Gastroesophageal sphincter (tissue), 4 donors: ENCODE measurements around the gene TGFBR3. TPM values are rescaled to one million over a fixed set of nuclear protein-coding genes. Genes with fewer than 3 reads are reported as not detected.

Source experiments
- ATAC-seq: fragments of 150-250 bp; one replicate; pipeline ENCODE4 v1.9.1; 2016; ENCODE audit warnings: mild to moderate bottlenecking, moderate library complexity
- H3K27ac ChIP-seq, 4 donors: fragments of 200-600 bp; sonication (generic) in 3 of 4; 1 replicate in 3 of 4; 2 replicates in 1 of 4; pipeline ENCODE4 v1.5.1; 2016 to 2019
- H3K27me3 ChIP-seq: fragments of 200-600 bp; sonication (generic); one replicate; pipeline ENCODE4 v1.5.1; 2019
- H3K36me3 ChIP-seq, 2 donors: fragments of 200-600 bp; sonication (generic); one replicate each; pipeline ENCODE4 v1.5.1; 2019; ENCODE audit warnings: control low read depth in 1 of 2
- H3K4me1 ChIP-seq, 3 donors: fragments of 200-600 bp; sonication (generic); 1 replicate in 2 of 3; 2 replicates in 1 of 3; pipeline ENCODE4 v1.5.1; 2016 to 2019; ENCODE audit warnings: control low read depth in 2 of 3
- H3K4me3 ChIP-seq, 2 donors: fragments of 200-600 bp; sonication (generic); one replicate each; pipeline ENCODE4 v1.5.1; 2019; ENCODE audit warnings: mild to moderate bottlenecking in 1 of 2, moderate library complexity in 1 of 2
- H3K9me3 ChIP-seq, 3 donors: fragments of 200-600 bp; sonication (generic); one replicate each; pipeline ENCODE4 v1.5.1; 2017 to 2019; ENCODE audit warnings: control low read depth in 2 of 3
- EP300 ChIP-seq: sonication (generic); formaldehyde crosslinking; IDR thresholded peaks from one replicate; pipeline ENCODE4 v1.6.1; 2017; ENCODE audit warnings: antibody characterized with exemption, mild to moderate bottlenecking
- POLR2A ChIP-seq, 2 donors: fragments of 450-650 bp; IDR thresholded peaks; one replicate each; pipeline ENCODE4 v1.6.1; 2017; ENCODE audit warnings: antibody characterized with exemption in 2 of 2, mild to moderate bottlenecking in 2 of 2, moderate library complexity in 1 of 2
- POLR2AphosphoS5 ChIP-seq: sonication (generic); formaldehyde crosslinking; IDR thresholded peaks from one replicate; pipeline ENCODE4 v1.6.1; 2017; ENCODE audit warnings: antibody characterized with exemption
- WGBS, 2 donors: methylation state at CpG; one replicate each; pipeline ENCODE4 v1.1.5; 2018; ENCODE audit warnings: low coverage in 1 of 2; 5-methylcytosine and 5-hydroxymethylcytosine counted together
- total RNA-seq, 4 donors: library from RNA; depleted of rRNA; stranded (reverse); fragments of >200 nt; gene quantifications; one replicate each; pipeline ENCODE4 v1.1.0, GENCODE V29; 2016
- TF ChIP-seq, protein P1 (sequence below), 4 experiments: fragments of 200-600 bp in 2 of 4; fragments of 450-650 bp in 2 of 4; sonication (generic) in 1 of 4; IDR thresholded peaks; one replicate each; pipeline ENCODE4 v1.5.1; 2017 to 2019; ENCODE audit warnings: antibody characterized with exemption in 4 of 4, mild to moderate bottlenecking in 2 of 4, moderate library complexity in 2 of 4

Gene TGFBR3
- total RNA-seq, 4 donors from 2014 or later: 176 to 315 (median 248) TPM

DNA sequence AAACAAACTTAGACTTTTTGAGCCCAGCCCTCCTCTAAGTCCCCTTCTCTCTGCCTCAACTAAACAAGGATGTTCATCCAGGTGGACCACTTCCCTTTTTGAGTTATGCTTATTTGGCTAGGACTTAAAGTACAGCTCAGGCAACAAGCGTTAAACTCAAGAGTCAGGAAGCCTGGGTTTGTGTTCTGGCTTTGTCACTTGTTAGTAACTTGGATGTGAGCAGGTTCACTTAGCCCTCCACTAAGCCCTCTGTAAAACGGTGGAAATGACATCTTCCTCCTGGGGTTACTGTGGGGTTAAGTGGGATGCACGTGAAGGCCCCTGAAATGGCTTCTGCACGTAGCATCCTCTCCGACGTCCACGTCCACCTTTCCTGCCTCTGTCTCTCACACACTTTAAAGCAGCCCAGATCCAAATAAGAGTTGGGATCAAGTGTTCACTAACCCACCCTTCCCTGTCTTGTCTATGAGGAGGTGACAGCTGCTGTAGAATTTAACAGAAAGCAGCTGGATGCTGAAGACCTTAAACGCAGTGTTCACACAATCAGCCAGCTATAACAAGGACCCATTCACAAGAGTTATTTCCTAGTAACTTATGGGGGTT, 152.7 kb downstream of the TGFBR3 start:
- H3K27ac ChIP-seq: peak overlapping the region; percentile 72 to 92 (median 88)
- WGBS, 2 donors: 57 to 60% methylated on average over 1 to 8 of the region's 8 CpGs
- ATAC-seq: no peak
- peaks cover 0 to 52% of the 10 kb centered on the region in 2 donors for H3K36me3 ChIP-seq
- TF ChIP-seq POLR2A (IDR thresholded peaks at IDR 0.05) (no peak), POLR2AphosphoS5 (no peak), EP300 (no peak)
- TF ChIP-seq, protein P1, sequence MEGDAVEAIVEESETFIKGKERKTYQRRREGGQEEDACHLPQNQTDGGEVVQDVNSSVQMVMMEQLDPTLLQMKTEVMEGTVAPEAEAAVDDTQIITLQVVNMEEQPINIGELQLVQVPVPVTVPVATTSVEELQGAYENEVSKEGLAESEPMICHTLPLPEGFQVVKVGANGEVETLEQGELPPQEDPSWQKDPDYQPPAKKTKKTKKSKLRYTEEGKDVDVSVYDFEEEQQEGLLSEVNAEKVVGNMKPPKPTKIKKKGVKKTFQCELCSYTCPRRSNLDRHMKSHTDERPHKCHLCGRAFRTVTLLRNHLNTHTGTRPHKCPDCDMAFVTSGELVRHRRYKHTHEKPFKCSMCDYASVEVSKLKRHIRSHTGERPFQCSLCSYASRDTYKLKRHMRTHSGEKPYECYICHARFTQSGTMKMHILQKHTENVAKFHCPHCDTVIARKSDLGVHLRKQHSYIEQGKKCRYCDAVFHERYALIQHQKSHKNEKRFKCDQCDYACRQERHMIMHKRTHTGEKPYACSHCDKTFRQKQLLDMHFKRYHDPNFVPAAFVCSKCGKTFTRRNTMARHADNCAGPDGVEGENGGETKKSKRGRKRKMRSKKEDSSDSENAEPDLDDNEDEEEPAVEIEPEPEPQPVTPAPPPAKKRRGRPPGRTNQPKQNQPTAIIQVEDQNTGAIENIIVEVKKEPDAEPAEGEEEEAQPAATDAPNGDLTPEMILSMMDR (IDR thresholded peaks at IDR 0.05): no peak
- H3K27me3 ChIP-seq: no peaks in the 10 kb centered on the region
- H3K9me3 ChIP-seq: no peaks in the 10 kb centered on the region
- peaks cover 31 to 91% (median 48%) of the 10 kb centered on the region in 3 donors for H3K4me1 ChIP-seq
- H3K4me3 ChIP-seq: no peak overlapping the region

DNA sequence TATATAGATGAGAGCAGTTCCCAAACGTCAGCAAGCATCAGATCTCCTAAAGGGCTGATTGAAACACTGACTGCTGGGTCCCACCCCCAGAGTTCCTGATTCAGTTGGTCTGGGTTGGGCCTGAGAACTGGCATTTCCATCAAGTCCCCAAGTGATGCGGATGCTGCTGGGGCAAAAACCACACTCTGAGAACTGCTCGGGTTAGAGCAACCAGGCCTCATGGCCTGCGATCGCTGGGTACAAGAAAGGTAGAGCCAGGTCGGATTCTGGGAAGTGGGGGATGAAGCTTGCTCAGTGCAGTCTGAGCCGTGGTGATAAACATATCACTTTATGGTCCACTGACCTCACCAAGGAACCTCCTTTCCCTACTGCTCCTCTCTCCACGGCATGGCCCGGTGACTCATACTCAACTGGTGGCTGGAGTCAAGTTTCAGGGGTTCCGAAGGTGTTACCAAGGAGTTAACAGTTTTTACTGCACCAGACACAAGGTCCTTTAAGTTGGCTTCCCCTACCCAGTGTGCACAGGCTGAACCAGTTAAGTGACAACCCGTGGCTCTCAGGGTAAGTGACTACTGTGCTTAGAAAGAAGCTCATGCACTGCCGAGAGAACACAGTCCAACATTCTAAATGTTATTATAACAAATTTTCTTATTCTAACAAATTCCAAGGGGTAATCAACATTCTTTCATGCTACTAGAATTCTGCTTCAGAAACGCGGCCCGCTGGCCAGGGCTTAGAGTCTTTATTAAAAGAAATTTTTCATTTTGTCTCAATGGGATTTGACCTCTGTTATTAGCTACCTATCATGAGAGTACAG, 153.5 kb downstream of the TGFBR3 start:
- H3K4me3 ChIP-seq: no peak overlapping the region
- H3K9me3 ChIP-seq: no peaks in the 10 kb centered on the region
- H3K27ac ChIP-seq: peak overlapping the region; percentile 72 to 92 (median 88)
- H3K36me3 ChIP-seq: peaks cover 0 to 48% of the 10 kb centered on the region in 2 donors
- H3K27me3 ChIP-seq: no peaks in the 10 kb centered on the region
- H3K4me1 ChIP-seq: peaks cover 32 to 91% (median 41%) of the 10 kb centered on the region in 3 donors
- no peak for ATAC-seq
- TF ChIP-seq EP300 (no peak), POLR2AphosphoS5 (no peak), POLR2A (IDR thresholded peaks at IDR 0.05) (no peak)
- TF ChIP-seq, protein P1 (IDR thresholded peaks at IDR 0.05): no peak
- WGBS, 2 donors: 40 to 44% methylated on average over 11 of the region's 15 CpGs

GRCh38 chr1:91731815-91732214, 154.1 kb downstream of the TGFBR3 start:
- H3K9me3 ChIP-seq: no peaks in the 10 kb centered on the region
- no peaks in the 10 kb centered on the region for H3K27me3 ChIP-seq
- peak overlapping the region; percentile 72 to 92 (median 88) for H3K27ac ChIP-seq
- no peak overlapping the region for H3K4me3 ChIP-seq
- peaks cover 34 to 91% (median 43%) of the 10 kb centered on the region in 3 donors for H3K4me1 ChIP-seq
- TF ChIP-seq EP300: no peak
- TF ChIP-seq POLR2AphosphoS5: no peak
- TF ChIP-seq, protein P1 (IDR thresholded peaks at IDR 0.05): no peak
- no peak for TF ChIP-seq POLR2A (IDR thresholded peaks at IDR 0.05)
- no CpG with 5 or more reads among the region's 4 CpGs for WGBS, 2 donors
- H3K36me3 ChIP-seq: peaks cover 0 to 53% of the 10 kb centered on the region in 2 donors
- ATAC-seq: no peak

DNA sequence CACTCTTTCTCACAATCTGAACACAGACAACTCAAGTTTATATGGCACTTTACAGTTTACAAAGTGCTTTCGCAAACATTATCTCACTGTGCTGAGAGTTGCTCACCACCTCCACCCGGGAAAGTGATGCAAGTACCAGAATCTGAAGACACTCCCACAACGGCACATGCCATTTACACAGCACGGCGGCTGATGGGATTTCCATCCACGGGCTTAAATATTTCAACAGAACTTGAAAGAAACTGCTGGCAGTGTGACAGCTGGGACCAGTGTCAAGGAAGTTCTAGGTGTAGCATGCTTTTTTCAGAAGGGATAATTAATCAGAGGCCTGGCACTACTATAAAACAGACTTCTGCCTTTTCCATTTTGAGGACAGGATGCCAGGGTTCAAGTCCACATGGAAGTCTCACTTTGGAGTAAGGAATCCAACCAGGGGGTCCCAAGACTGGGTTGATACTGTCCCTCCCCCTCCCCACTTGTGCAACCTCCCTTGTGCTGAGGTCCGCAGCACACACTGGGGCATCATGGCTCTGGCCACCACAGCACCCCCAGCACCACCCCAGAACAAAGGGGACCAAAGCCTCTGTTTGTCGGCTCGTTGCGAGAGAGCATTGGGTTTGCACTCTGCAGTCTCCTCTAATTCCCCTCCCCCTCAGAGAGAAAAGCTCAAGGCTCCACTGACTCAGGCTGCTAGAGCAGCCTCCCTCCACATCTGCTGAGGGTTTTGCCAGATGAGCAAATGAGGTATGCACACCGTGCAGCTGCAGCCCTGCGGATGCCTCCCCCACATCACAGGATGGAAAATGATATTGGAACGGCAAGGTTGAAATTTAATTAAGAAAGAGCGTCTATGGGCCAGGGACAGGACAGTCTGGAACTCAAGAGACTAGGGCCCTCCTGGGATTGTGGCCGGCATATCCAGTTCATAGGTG, 154.9 kb downstream of the TGFBR3 start:
- 26 to 46% methylated on average over 8 to 10 of the region's 15 CpGs for WGBS, 2 donors
- peak overlapping the region; percentile 88 to 100 (median 90) for H3K27ac ChIP-seq
- no peaks in the 10 kb centered on the region for H3K9me3 ChIP-seq
- peaks cover 0 to 54% of the 10 kb centered on the region in 2 donors for H3K36me3 ChIP-seq
- H3K4me1 ChIP-seq: peaks cover 42 to 91% (median 44%) of the 10 kb centered on the region in 3 donors
- no peak overlapping the region for H3K4me3 ChIP-seq
- TF ChIP-seq POLR2AphosphoS5: peak; percentile 93
- TF ChIP-seq POLR2A (IDR thresholded peaks at IDR 0.05): no peak
- peak; percentile 16 for TF ChIP-seq EP300
- TF ChIP-seq, protein P1 (IDR thresholded peaks at IDR 0.05): no peak
- H3K27me3 ChIP-seq: no peaks in the 10 kb centered on the region
- peak; percentile 58 for ATAC-seq
